Colonic mucosa (tissue), 4 donors: ENCODE measurements around the gene HIVEP2. TPM values are rescaled to one million over a fixed set of nuclear protein-coding genes. Genes with fewer than 3 reads are reported as not detected.
A peak's percentile ranks its signal among the peaks of the same experiment; 100 is the strongest.

Experiments used
- DNase-seq: peaks from one replicate; pipeline ENCODE4 v3.0.0-alpha.2; 2020
- H3K27ac ChIP-seq: fragments of 200-600 bp; one replicate; pipeline ENCODE4 v1.8.0; 2021
- H3K27me3 ChIP-seq: fragments of 200-600 bp; one replicate; pipeline ENCODE4 v1.8.0; 2021
- H3K36me3 ChIP-seq: fragments of 200-600 bp; one replicate; pipeline ENCODE4 v1.8.0; 2021
- H3K4me1 ChIP-seq: fragments of 200-600 bp; one replicate; pipeline ENCODE4 v1.8.0; 2021; ENCODE audit warnings: mild to moderate bottlenecking
- H3K4me3 ChIP-seq: fragments of 200-600 bp; one replicate; pipeline ENCODE4 v1.8.0; 2021
- H3K9ac ChIP-seq, 2 donors: one replicate each; pipeline ENCODE4 v1.7.0; 2013; ENCODE audit warnings: control low read depth in 2 of 2, low read depth in 2 of 2, low read length in 2 of 2
- H3K9me3 ChIP-seq: fragments of 200-600 bp; one replicate; pipeline ENCODE4 v1.8.0; 2021
- intact Hi-C: fragments of 100-400 bp; cut with DNase I; formaldehyde crosslinking; loops from one replicate; pipeline ENCODE4 v1.14.1; 2022
- total RNA-seq, 2 donors: library from RNA; stranded (reverse); fragmentation: NEBNext Ultra II Directional in 1 of 2; extraction: Animal tissue kit (Norgen Biotek cat#: 25700) in 1 of 2; gene quantifications; one replicate each; pipeline ENCODE4 v1.2.1, GENCODE V29; 2021
- TF ChIP-seq, protein P1 (sequence below): fragments of 200-600 bp; IDR thresholded peaks from one replicate; pipeline ENCODE4 v1.8.0; 2022; ENCODE audit warnings: antibody characterized with exemption, mild to moderate bottlenecking
- donor health status: healthy.
- donor health status: DM: no; HTN: no; CAD: no.
- donor health status: DM: no; HTN: no; CAD: no.

The HIVEP2 gene
- total RNA-seq, 2 donors from 2014 or later, result 5.3 to 15.2 TPM

DNA sequence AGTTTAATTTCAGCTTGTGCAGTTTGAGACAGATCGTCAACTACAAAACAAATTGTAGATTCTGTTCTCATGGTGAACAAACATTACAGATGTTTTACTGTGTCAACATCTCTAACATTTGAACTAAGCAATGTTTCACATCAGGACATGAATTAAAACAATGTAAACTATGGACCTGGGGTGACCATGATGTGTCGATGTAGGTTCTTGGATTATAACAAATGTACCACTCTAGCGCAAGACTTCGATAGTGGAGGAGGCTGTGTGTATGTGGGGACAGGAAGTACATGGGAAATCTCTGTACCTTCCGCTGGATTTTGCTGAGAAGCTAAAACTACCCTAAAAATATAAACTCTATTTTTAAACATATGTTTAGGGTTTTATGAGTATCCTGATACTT, 17.1 kb downstream of the HIVEP2 start:
- Histone ChIP-seq H3K36me3 (no peaks in the 10 kb centered on the region), H3K9me3 (no peaks in the 10 kb centered on the region), H3K4me1 (no peaks in the 10 kb centered on the region), H3K27me3 (no peaks in the 10 kb centered on the region), H3K9ac (no peak overlapping the region), H3K27ac (peak overlapping the region; percentile 85), H3K4me3 (no peak overlapping the region)
- intact Hi-C loops, result no loop called here
- DNase-seq, result no peak
- TF ChIP-seq, protein P1, sequence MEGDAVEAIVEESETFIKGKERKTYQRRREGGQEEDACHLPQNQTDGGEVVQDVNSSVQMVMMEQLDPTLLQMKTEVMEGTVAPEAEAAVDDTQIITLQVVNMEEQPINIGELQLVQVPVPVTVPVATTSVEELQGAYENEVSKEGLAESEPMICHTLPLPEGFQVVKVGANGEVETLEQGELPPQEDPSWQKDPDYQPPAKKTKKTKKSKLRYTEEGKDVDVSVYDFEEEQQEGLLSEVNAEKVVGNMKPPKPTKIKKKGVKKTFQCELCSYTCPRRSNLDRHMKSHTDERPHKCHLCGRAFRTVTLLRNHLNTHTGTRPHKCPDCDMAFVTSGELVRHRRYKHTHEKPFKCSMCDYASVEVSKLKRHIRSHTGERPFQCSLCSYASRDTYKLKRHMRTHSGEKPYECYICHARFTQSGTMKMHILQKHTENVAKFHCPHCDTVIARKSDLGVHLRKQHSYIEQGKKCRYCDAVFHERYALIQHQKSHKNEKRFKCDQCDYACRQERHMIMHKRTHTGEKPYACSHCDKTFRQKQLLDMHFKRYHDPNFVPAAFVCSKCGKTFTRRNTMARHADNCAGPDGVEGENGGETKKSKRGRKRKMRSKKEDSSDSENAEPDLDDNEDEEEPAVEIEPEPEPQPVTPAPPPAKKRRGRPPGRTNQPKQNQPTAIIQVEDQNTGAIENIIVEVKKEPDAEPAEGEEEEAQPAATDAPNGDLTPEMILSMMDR, result no peak

DNA sequence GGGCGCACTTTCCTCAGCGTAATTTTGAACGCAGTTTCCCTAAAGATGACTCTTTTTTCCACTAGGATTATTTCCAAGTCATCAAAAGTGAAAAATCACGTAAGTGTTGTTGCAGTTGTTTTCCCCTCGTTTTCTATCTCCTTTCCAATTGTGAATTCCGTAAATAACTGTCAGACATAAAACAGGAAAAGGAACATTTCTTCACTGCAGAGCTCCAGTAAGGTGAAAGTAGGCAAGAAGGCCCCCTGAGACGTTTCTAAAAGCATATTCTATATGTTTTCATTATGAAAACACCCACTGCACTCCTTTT, 17.8 kb downstream of the HIVEP2 start:
- H3K4me3 ChIP-seq, result peak overlapping the region; percentile 56
- no peaks in the 10 kb centered on the region for H3K9me3 ChIP-seq
- no peaks in the 10 kb centered on the region for H3K36me3 ChIP-seq
- DNase-seq, result no peak
- intact Hi-C loops, result no loop called here
- peak overlapping the region; percentile 85 for H3K27ac ChIP-seq
- H3K9ac ChIP-seq, result peak overlapping the region; percentile 80 to 94
- TF ChIP-seq, protein P1, result no peak
- H3K4me1 ChIP-seq, result no peaks in the 10 kb centered on the region
- no peaks in the 10 kb centered on the region for H3K27me3 ChIP-seq

DNA sequence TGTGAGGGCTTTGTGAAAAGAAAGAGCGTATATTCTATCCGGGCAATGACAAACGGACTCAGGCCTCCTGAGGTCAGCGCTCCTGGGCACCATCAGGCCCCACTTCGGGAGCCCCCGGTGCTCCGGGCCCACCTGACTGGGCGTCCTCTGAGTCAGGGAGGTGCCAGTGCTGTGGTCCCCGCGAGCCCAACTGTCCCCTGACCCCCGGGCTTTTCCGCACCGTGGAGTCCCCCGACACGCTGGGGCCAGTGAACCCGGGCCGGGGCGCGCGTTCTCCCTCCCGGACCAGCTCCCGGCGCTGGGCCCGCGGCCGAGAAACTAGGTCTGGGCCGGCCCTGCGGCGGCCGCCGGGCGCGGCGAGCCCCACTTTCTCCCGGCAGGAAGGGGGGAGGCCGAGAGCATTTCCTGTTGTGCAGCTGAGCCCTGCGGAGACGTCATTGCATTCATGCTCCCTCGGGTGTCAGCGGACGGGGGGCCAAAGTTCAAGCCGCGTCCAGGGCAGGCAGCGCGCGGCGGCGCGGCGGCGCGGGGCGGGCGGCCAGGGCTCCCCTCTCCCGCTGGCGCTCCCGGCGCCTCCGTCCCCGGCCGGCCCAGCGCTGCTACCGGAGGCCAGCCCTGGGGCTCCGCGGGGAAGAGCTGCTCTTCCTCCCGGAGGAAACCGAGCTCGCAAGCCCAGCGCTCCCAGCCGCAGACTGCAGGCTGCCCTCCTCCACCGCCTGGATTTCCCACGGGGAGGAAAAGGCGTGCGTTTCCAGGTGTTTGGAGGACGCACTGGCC, 18.3 kb downstream of the HIVEP2 start:
- Histone ChIP-seq H3K27ac (peak overlapping the region; percentile 85), H3K9ac (peak overlapping the region; percentile 82 to 94), H3K9me3 (no peaks in the 10 kb centered on the region), H3K4me1 (no peaks in the 10 kb centered on the region), H3K36me3 (no peaks in the 10 kb centered on the region), H3K4me3 (peak overlapping the region; percentile 56), H3K27me3 (no peaks in the 10 kb centered on the region)
- TF ChIP-seq, protein P1, result no peak
- intact Hi-C loops, result no loop called here
- peak; percentile 90 for DNase-seq

DNA sequence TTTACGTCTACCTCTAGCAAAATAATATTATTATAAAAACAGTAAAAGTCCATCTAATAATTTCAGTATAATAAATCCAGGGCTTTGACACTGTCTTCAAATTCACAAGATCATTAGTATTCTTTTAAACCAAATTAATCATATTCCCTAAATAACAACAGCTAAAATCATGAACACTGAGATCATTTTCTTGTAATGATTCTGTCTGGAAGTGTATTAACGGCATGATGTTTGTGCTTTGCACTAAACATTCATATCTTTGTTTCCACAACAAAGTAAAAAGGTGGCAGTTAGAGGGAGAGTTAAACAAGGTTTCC, 18.8 kb downstream of the HIVEP2 start:
- intact Hi-C loops, result no loop called here

DNA sequence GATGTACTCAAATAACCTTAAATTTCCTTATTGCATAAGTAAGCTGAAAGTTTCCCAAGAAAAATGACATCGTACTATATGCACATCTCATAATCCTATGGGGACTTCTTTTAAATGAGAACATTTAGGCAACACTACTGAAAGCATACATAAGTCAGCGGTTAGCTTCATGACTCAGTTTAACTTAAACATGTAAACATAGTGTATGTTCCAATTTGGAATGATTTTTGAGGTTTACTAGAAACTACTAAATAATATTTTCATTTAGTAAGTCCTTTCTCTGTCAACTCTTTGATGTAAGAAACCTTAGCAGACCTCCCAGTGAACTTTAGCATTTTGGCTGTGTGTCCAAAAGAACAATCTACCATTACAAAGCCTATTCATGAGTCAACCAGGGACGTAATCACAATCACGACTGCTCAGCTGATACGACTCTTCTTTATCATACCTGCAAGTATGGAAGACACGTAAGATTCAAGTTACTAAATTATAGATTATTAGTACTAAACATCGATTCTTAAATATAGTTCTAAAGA, 19.3 kb downstream of the HIVEP2 start:
- no peak overlapping the region for H3K9ac ChIP-seq
- intact Hi-C loops, result no loop called here
- TF ChIP-seq, protein P1, result no peak
- no peak overlapping the region for H3K27ac ChIP-seq
- DNase-seq, result no peak
- no peaks in the 10 kb centered on the region for H3K27me3 ChIP-seq
- no peaks in the 10 kb centered on the region for H3K4me1 ChIP-seq
- no peaks in the 10 kb centered on the region for H3K36me3 ChIP-seq
- no peaks in the 10 kb centered on the region for H3K9me3 ChIP-seq
- H3K4me3 ChIP-seq, result no peak overlapping the region

More for the DNA sequence above, 18.8 kb downstream of the HIVEP2 start:
- Histone ChIP-seq H3K36me3 (no peaks in the 10 kb centered on the region), H3K4me1 (no peaks in the 10 kb centered on the region), H3K27me3 (no peaks in the 10 kb centered on the region), H3K9me3 (no peaks in the 10 kb centered on the region), H3K4me3 (peak overlapping the region; percentile 56), H3K27ac (peak overlapping the region; percentile 85), H3K9ac (peak overlapping the region; percentile 82 to 94)
- DNase-seq, result no peak
- TF ChIP-seq, protein P1, result no peak
